NCI-H128 (cell line): ENCODE measurements around the gene CRTC3.
"Not testable (repeated sequence)": the region's sequence is repeated elsewhere in the genome, so short reads cannot be mapped to it uniquely, and the experiment has no call there.

Source experiments
- DNase-seq: peaks from one replicate; lab custom pipeline; 2025; ENCODE audit not compliant: unreplicated experiment; lab: John Stamatoyannopoulos, UW

CRTC3 gene

DNA sequence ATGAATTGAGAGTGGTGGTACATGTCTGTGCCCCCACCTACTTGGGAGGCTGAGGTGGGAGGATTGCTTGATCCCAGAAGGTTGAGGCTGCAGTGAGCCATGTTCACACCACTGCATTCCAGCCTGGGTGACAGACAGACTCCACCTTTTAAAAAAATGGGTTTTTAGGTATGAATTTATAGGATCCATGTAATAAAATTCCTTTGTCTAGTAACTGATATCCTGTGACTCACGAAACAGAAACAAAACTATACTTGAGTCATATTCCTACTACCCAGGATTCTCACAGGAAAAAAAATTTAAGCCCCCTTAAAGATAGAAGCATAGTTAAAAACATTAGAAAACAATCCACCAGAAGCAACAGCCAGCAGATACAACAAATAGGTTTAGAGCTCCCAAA, 10.0 kb upstream of the CRTC3 start:
- no peak for DNase-seq

GRCh38 chr15:90520365-90520764, 9.4 kb upstream of the CRTC3 start:
- DNase-seq: no peak

GRCh38 chr15:90523373-90523772, 6.3 kb upstream of the CRTC3 start:
- no peak for DNase-seq

DNA sequence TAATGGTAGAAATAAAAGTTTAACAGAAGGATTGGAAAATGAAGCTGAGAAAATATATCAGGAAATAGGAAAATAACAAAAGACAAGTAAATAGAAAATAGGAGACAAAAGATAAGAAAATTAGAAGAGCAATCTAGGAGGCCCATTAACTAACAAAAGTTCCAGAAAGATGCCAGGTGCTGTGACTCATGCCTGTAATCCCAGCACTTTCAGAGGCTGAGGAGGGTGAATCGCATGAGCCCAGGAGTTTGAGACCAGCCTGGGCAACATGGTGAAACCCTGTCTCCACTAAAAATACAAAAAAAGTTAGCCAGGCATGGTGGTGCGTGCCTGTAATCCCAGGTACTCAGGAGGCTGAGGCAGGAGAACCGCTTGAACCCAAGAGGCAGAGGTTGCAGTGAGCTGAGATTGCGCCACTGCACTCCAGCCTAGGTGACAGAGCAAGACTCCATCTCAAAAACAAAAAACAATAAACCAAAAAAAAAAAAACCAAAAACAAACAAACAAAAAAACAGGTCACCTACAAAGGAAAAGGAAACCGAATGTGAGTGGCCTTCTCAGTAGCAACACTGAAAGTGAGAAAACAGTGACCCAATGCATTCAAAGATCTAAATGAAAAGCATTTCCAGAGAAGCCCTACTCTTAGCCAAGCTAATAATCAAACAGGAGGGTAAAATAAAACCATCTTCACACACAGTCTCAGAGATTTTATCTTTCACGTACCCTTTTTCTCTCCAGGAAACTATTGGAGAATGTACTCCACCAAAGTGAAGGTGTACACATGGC, 5.5 kb upstream of the CRTC3 start:
- DNase-seq: not testable (repeated sequence)

- no peak for DNase-seq
These were observed 732 bp upstream of the CRTC3 start for GRCh38 chr15:90529011-90529370.

- DNase-seq: no peak
These were observed 728 bp downstream of the CRTC3 start for GRCh38 chr15:90530250-90531051.

DNA sequence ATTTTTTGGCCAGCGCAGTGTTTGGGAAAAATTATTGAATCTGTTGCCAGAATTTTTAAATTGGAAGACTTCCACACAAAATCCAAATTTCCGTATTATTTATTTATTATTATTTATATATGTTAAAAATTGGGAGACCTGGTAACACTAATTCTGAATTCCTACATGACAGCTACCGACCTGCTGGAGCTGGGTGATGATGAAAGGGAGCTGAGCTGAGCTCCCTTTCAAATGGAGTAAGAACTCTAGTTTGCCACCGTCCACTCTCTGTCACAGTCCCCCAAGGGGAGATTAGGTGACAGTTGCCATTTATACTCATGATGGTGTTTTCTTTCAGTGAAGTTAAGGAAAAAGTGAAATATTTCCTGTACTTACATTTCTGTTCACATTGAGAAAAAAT, 1.4 kb downstream of the CRTC3 start:
- no peak for DNase-seq

- DNase-seq: no peak
These were observed 5.5 kb downstream of the CRTC3 start for GRCh38 chr15:90535254-90535653.

GRCh38 chr15:90539789-90540188, 10.1 kb downstream of the CRTC3 start:
- no peak for DNase-seq

DNA sequence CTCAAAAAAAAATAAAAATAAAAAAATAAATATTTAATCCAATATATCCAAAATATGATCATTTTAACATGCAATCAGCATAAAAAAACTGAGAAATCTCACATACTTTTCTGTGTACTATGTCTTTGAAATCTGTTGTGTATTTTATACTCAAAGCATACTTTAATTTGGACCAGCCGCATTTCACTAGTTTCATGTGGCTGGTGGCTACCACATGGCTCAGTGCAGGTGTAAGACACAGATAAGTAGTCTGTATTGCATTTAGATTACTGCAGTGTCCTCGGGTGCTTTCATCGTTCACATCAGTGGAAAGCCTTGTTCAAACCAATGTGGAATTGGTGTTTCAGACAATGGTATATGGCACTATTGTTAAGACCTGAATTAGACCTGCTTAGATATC, 11.0 kb downstream of the CRTC3 start:
- DNase-seq: no peak

DNA sequence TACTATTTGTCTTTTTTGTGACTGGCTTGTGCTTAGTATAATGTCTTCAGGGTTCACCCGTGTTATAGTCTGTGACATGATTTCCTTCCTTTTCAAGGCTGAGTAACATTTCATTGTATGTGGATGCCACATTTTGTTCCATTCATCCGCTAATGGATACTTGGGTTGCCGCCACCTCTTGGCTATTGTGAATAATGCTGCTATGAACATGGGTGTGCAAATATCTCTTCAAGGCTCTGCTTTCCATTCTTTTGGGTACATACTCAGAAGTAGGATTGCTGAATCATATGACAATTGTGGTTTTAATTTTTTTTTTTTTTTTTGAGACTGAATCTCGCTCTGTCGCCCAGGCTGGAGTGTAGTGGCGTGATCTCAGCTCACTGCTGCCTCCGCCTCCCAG, 15.4 kb downstream of the CRTC3 start:
- no peak for DNase-seq

- no peak for DNase-seq
These were observed 17.8 kb downstream of the CRTC3 start for GRCh38 chr15:90547540-90547939.

DNA sequence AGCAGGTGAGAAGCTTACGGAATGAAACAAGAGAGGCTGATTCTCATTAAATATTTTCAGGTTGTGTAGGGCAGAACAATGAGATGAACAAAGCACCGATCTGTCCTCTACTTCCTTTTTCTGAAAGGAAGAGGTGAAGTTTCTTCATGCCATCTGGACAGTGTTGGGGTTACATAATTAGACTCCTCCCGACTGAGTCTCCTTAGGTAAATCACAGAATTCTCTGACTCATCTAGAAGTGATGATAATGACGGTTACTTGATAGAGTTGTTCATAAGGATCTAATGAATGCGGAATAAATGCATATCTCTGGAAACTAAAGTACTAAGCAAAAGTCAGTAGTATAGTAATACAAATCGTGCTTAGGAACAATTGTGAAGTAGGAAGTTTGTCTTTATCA, 21.2 kb downstream of the CRTC3 start:
- DNase-seq: no peak

- no peak for DNase-seq
These were observed 22.6 kb downstream of the CRTC3 start for GRCh38 chr15:90552162-90552928.

DNA sequence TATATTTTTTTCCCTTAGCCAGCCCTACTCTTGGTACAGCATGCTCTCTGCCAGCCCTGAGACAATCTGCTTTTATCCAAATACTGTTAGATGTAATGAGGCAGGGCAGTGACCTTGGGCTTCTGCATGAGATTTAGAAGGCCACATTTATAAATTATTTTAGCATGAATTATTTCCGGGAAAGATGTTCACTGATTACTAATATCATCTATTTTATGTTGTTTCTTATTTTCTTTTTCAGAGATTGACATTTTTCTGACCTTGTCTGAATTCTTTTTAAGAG, 23.1 kb downstream of the CRTC3 start:
- no peak for DNase-seq

GRCh38 chr15:90553248-90553745, 23.6 kb downstream of the CRTC3 start:
- no peak for DNase-seq

GRCh38 chr15:90557186-90558084, 27.7 kb downstream of the CRTC3 start:
- no peak for DNase-seq

DNA sequence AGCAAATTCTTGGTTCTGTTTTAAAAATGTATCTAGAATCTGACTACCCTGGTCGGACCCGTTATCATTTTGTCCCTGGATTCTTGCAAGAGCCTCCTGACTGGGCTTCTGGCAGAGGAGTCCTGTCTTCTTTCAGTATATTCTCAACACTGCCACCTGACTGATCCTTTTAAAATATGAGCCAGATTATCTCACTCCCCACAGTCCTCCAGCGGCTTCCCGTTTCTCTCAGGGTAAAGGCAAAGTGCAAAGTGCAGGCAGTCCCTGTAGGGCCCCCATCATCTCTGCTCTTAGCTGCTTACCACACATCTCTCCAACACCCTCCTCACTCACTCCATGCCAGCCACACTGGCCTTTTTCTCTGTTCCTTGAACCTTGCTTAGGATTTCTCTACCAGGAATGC, 28.4 kb downstream of the CRTC3 start:
- no peak for DNase-seq

GRCh38 chr15:90559119-90559518, 29.4 kb downstream of the CRTC3 start:
- DNase-seq: no peak

GRCh38 chr15:90560229-90560776, 30.6 kb downstream of the CRTC3 start:
- DNase-seq: no peak
